Activated T-cell treated with anti-CD3 and anti-CD28 coated beads for 24 hours (primary cell): ENCODE data around the gene FTCD.
A peak's percentile ranks its signal among the peaks of the same experiment; 100 is the strongest.
"Not testable (repeated sequence)": the region's sequence is repeated elsewhere in the genome, so short reads cannot be mapped to it uniquely, and the experiment has no call there.

Experiments used
- DNase-seq: peaks from one replicate; pipeline ENCODE4 v3.0.0-alpha.2; 2020; ENCODE audit warnings: low read depth

FTCD gene

DNA sequence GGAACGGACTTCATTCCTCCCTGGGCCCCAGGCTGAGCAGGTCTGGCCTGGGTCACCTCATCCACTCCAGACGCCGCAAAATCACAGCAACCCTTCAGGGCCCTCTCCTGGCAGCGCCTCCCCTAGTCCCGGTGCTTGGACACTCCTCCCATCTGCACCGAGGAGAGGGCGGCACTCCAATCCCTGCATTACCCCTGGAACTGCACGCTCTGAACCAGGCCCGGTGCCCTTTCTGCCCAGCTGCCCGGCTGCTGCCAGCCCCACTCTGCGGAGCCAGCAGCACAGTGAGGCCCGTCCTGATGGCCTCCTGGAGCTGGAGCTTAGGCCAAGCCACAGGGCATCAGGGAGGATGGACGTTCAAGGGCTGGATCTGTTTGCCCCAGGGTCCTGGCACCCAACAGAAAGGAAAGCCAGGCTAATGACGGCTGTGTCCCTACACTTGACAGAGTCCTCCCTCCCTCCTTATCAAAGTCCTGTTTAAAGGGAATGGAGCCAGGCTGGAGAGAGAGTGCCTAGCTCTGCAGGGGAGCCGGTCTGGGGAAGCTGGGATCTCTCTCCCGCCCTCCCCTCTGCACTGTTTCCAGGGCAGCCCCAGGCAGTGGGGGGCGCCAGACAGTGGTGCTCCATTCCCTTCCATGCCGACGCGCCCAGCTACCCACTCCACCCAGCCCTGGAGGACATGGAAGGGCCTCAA is 44.7 kb downstream of the FTCD start:
- no peak for DNase-seq

GRCh38 chr21:46109313-46110221 is 45.8 kb downstream of the FTCD start:
- DNase-seq, result no peak

- no peak for DNase-seq
These were observed 46.5 kb downstream of the FTCD start for GRCh38 chr21:46108827-46109312.

DNA sequence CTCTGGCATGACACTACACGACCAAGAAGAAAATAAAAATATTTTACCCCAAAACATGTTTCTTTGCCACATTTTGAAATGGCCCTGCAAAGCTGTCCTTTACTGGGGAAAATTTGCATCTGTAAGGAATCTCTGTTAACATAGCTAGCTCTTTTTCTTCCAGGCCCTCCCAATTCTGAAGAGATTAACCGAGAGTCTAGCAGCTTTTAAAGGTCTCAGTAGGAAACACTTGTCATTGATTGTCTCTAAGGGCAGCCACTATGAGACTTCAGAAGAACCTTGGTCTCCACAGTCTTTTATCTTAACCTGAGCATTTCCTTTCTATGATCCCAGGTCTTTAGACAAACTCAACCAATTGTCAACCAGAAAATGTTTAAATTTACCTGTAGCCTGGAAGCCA is 48.0 kb downstream of the FTCD start:
- DNase-seq, result not testable (repeated sequence)

DNA sequence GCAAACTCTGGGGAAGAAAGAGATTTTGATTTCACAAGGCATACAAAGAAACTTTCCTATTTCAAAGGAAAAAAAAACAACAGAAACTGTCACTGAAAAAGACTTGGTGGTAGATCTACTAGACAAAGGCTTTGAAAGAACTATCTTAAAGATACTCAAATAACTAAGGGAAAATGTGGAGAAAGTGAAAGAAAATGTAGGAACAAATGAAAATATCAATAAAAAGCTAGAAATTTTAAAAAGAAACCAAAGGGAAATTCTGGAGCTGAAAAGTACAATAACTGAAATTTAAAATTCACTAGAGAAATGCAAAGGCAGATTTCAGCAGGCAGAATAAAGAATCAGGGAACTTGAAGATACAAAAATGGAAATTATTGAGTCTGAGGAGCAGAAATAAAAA is 51.3 kb downstream of the FTCD start:
- no peak for DNase-seq

DNA sequence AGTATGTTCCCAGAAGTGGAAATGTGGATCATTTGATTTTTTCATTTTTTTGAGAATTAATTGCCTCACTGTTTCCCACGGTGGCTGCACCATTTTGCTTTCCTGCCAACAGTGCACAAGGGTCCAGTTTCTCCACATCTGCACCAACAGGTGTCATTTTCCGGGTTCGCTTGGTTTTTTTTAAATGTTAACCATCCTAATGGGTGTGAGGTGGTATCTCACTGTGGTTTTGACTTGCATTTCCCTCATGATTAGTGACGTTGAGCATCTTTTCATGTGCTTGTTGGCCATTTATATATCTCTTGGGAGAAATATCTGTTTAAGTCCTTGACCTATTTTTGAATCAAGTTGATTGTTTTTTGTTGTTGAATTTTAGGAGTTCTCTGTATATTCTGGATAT is 54.5 kb downstream of the FTCD start:
- DNase-seq, result no peak

GRCh38 chr21:46100426-46100825 is 55.0 kb downstream of the FTCD start:
- no peak for DNase-seq

DNA sequence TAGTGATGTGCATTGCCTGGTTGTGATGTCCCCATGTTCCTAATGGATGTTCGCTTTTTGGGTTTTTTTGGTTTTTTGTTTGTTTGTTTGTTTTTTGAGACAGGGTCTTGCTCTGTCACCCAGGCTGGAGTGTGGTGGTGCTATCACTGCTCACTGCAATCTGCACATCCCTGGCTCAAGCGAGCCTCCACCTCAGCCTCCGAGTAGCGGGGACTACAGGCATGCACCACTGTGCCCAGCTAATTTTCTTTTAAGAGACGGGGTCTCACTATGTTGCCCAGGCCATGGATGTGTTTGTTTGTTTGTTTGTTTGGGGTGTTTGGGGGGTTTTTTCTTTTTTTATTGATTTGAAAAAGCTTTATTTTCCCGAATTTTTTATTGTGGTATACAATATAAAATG is 55.4 kb downstream of the FTCD start:
- DNase-seq, result no peak

- DNase-seq, result no peak
These were observed 55.9 kb downstream of the FTCD start for GRCh38 chr21:46099476-46099875.

GRCh38 chr21:46098303-46099141 is 56.9 kb downstream of the FTCD start:
- no peak for DNase-seq

DNA sequence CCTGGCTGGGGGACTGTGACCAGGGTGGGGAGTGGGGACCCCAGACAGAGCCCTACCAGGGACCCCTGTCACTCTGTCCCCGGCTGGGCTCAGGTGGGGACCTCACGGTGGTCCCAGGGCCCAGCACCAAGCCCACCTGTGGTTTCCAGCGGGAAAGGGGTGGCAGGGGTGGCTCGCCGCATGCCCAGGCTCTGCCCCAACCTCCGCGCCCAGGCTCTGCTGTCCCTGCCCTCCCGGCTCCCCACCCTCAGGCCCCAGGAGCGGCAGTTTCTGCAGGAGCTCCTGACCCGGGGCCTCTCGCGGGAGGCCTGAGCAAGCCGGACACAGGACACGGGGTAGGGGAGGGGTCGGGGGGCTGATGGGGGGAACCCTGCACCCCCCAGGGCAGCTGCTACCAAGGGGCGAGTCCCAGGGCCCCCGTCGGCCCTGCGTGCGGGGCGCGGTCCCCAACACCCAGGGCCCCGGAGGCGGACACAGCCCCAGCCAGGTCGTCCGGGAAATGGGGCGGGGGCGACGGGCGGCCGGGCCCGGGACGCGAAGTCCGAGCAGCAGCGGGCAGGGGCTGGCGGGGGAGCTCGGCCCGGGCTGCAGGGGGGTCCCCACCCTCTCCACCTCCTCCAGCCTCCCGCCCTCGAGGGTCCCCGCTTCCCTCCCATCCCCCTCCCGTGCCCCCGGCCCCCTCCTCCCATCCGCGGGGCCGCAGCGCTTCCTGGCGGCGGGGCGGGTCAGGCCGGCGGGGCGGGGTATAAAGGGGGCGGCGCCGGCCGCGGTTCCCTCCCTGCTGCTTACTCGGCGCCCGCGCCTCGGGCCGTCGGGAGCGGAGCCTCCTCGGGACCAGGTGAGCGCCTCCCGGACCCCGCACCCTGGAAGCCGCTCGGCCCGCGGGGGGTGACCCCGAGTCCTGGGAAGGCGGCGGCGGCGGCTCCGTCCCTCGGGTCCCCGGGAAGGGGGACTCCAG is 57.8 kb downstream of the FTCD start, which contains the start of gene COL6A2:
Gene COL6A2 (plus strand): TSS at position 777 of the 958 bp plus-strand sequence.
- DNase-seq, result peak; percentile 37

DNA sequence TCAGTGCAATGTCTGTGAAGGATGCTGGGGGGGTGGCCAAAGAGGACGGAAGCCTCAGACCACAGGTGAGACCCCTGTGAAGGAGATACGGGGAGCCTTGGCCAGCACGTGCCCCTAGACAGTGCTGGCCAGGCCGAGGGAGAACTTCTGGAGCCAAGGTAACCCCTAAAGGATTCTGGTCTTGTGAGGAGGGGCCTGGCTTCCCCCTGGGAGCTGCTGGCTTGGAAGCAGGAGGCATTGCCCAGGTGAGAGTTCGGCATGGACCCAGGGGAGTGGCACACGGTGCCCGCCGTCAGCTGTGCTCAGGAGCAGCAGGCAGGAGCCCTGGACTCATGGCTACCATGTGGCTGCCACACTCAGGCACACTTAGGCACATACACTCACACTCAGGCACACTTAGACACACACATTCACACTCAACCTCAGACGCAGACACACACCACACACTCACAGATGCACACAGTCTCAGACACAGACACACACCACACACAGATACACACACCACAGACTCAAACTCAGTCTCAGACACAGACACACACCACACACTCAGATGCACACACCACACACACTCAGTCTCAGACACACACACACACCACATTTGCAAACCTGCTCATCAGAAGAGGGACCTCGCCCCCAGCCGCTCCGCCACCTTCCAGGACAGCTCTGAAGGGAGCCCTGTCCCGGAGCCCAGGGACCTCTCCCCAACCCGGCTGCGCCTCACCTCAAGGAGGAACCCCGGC is 58.6 kb downstream of the FTCD start:
- DNase-seq, result no peak

- no peak for DNase-seq
These were observed 59.4 kb downstream of the FTCD start for GRCh38 chr21:46095814-46096595.

DNA sequence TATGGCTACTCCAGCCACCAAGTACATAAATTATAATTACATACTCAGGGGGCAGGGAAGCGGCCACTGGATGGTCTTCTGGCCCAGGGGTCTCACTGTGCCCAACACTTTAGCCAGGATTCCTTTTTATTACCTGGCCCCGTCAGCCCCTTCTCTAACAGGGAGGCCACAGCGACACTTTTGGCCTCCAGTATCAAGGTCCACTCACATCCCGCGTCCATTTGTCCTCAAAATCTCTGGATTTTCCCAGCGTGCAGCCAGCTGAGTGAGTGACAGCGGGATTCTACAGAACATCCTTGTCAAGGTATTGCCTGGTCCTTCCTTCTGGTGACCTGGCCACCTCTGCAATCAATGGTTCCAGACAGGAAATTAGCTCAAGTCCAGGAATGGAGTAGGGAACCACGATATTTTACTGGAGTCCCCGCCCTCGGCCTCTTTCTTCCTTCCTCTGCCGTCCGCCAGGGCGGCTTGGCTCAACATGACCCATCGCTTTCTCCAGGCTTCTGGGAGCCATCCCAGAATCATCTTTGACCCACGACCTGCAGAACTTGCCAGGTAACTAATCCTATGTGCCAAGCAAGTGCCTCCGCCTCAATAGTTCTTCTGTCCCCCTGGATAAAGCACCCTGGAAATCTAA is 60.2 kb downstream of the FTCD start:
- no peak for DNase-seq

GRCh38 chr21:46094401-46095082 is 60.8 kb downstream of the FTCD start:
- DNase-seq, result no peak

GRCh38 chr21:46093668-46094400 is 61.5 kb downstream of the FTCD start:
- no peak for DNase-seq

- no peak for DNase-seq
These were observed 62.3 kb downstream of the FTCD start for GRCh38 chr21:46092811-46093667.
